Stimulated activated CD4-positive, alpha-beta T cell treated with anti-CD3 and anti-CD28 coated beads, Interleukin-2, amount 100 ng/mL, for 4 hours (primary cell): ENCODE data around the gene DSC2.
"Not testable (repeated sequence)": the region's sequence is repeated elsewhere in the genome, so short reads cannot be mapped to it uniquely, and the experiment has no call there.

Experiments used
- DNase-seq: peaks from one replicate; pipeline ENCODE4 v3.0.0-alpha.2; 2020; ENCODE audit warnings: low read depth

Gene DSC2

GRCh38 chr18:31102025-31102684, at the start of gene DSC2:
Gene DSC2, minus strand, starts transcription at chr18:31102421. Its CDS starts 450 bp downstream, at chr18:31101971.
- no peak for DNase-seq

- no peak for DNase-seq
These were observed 47.1 kb upstream of the DSC2 start for GRCh38 chr18:31149351-31149750.

- no peak for DNase-seq
These were observed 46.4 kb upstream of the DSC2 start for GRCh38 chr18:31148600-31148999.

GRCh38 chr18:31146809-31147208, 44.6 kb upstream of the DSC2 start:
- DNase-seq = no peak

GRCh38 chr18:31143025-31143424, 40.8 kb upstream of the DSC2 start:
- DNase-seq = no peak

- no peak for DNase-seq
These were observed 36.5 kb upstream of the DSC2 start for GRCh38 chr18:31138709-31139108.

- DNase-seq = no peak
These were observed 32.8 kb upstream of the DSC2 start for GRCh38 chr18:31134988-31135529.

GRCh38 chr18:31129398-31130115, 27.3 kb upstream of the DSC2 start:
- DNase-seq = no peak

- no peak for DNase-seq
These were observed 23.7 kb upstream of the DSC2 start for GRCh38 chr18:31125878-31126277.

- DNase-seq = not testable (repeated sequence)
These were observed 20.9 kb upstream of the DSC2 start for GRCh38 chr18:31123125-31123524.

GRCh38 chr18:31120594-31120993, 18.4 kb upstream of the DSC2 start:
- no peak for DNase-seq

GRCh38 chr18:31116853-31117595, 14.8 kb upstream of the DSC2 start:
- no peak for DNase-seq

- DNase-seq = no peak
These were observed 10.6 kb upstream of the DSC2 start for GRCh38 chr18:31112804-31113203.

- no peak for DNase-seq
These were observed 3.5 kb upstream of the DSC2 start for GRCh38 chr18:31105733-31106132.

GRCh38 chr18:31104444-31104843, 2.2 kb upstream of the DSC2 start:
- DNase-seq = no peak

GRCh38 chr18:31103423-31103822, 1.2 kb upstream of the DSC2 start:
- no peak for DNase-seq

- no peak for DNase-seq
These were observed 720 bp upstream of the DSC2 start for GRCh38 chr18:31102941-31103340.

GRCh38 chr18:31101183-31102024, 817 bp downstream of the DSC2 start:
- DNase-seq = no peak

- DNase-seq = no peak
These were observed 1.6 kb downstream of the DSC2 start for GRCh38 chr18:31100436-31101182.

- no peak for DNase-seq
These were observed 2.6 kb downstream of the DSC2 start for GRCh38 chr18:31099450-31100230.
